GM13976 (cell line): ENCODE results near the gene CDK5RAP2.

Experiments
- DNase-seq: peaks from one replicate; pipeline ENCODE4 v3.0.0; 2012; ENCODE audit warnings: low spot score
- CTCF ChIP-seq: IDR thresholded peaks from 2 replicates; pipeline ENCODE4 v1.5.1; 2012; ENCODE audit warnings: borderline replicate concordance, mild to moderate bottlenecking; ENCODE audit not compliant: insufficient read depth; ENCODE audit errors: extremely low read depth, missing control alignments, control extremely low read depth
- in situ Hi-C: fragments of 300-500 bp; cut with MboI; formaldehyde crosslinking; loops from one replicate; pipeline ENCODE4 v1.12.0; 2022; ENCODE audit warnings: low sequenced_read_pairs, mixed read lengths, inconsistent platforms; ENCODE audit not compliant: unreplicated experiment

The CDK5RAP2 gene

DNA sequence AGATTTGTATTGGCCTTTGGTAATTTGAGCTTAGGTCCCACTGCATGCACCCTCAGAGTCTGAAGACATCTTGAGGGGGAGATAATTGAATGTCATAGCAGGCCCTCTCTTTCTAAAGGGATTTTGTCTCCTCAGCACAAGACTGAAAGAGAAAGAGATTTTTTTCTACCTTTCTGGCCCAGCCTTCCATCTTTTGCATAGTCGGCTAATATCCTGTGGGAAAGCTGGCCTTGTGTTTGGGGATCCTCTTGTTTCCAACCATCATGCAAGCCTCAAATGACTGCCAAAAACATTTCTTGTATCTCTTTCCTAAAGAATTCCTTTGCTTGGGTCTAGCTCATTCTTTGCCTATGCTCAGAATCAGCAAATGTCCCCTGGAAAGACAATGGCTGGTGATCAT is 42.0 kb upstream of the CDK5RAP2 start:
- TF ChIP-seq CTCF, result no peak
- no peak for DNase-seq
- in situ Hi-C loops, result no loop called here

DNA sequence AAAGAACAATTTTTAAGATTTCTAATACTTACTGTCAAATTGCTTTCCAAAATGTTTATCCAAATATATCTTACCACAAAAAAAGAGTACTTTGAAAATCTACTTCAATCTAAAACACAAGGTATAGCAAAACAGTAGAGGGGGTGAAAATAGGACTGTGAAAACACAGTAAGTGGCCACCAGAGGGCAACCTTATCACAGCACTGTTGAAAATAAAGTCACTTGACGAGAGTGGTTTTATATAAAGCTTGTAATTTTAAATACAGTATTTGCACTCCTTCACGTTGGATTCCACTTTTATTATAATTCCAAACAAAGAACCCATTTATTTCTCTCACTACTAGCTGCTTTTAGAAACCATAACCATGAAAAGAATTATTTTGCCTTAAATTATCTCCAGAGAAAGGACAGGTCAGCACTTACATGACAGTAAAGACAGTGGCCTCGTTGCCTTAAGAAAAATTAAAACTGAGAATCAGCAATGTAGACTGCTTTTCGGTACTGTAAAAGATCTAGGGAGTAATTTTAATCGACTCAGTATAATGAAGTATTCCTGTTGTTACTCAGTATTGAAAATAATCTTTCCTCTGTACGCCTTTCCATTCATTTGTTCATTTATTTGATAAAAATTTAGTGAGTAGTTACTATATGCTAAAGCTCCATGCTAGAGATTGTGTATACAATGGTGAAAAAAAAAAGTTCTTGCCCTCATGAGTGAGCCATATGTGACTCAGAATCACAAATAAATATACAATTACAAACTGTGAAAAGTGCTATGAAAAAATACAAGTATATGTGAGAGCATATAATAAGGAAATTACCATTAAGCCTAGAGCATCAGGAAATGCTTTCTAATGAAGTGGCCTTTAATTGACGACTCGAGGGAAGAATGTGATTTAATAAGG is 40.0 kb upstream of the CDK5RAP2 start:
- in situ Hi-C loops, result no loop called here
- peak; percentile 55 for TF ChIP-seq CTCF
- peak; percentile 72 for DNase-seq

DNA sequence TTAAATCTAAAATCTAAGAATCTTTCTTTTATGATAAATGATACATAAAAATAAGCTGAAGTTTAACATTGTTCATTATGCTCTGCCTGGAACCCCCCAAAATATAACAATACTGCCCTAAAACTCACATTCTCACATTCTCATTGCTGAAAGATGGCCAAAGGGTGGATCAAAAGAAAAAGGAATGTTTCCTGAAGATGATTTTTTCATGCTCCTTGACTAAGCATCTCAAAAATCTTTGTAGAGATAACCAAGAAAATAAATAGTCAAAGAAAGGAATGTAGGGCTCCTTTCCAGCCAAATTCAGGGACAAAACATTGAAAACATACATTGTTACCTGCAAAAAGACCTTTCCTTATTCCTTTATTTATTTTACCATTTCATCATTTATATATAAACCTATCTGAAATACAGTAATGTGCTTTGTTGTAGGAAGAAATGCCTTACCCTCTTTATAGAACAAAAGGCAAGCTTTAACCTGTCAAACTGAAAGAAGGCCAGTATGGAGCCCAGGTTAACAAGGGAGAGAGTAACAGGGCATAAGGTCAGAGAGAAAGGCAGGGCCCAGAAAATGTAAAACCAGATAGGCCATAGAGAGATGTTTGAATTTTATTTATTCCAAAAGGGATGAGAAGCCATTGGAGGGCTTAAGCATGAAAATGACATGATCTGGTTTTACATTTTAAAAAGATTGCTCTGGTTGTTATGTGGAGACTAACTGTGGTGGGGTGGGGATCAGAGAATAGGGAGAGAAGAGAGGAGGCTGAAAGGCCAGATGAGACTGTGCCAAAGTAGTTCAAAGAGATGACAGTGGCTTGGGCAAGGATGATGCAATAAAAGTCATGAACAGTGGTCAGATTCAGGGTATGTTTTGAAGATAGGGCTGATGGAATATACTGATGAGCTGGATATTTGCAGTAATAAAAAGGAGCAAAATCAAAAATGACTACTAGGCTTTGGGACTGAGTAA is 37.3 kb upstream of the CDK5RAP2 start:
- in situ Hi-C loops, result no loop called here
- DNase-seq, result no peak

GRCh38 chr9:120612218-120612617 is 32.3 kb upstream of the CDK5RAP2 start:
- no peak for TF ChIP-seq CTCF
- in situ Hi-C loops, result no loop called here

More for the DNA sequence above, 37.3 kb upstream of the CDK5RAP2 start:
- TF ChIP-seq CTCF, result no peak

DNA sequence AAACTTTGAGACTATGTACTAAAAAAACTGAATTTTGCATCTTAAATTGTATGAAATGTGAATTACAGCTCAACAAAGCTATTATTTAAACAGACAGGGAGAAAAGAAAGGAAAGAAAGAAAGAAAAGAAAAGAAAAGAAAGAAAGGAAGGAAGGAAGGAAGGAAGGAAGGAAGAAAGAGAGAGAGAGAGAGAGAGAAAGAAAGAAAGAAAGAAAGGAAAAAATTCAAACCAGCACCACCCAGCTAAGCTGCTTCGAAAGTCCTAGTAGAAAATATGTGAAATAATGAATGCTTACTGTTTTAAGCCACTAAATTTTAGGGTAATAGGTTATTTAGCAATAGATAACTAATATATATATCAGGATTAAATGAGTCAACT is 31.7 kb upstream of the CDK5RAP2 start:
- in situ Hi-C loops, result no loop called here
- no peak for DNase-seq
- no peak for TF ChIP-seq CTCF

More at GRCh38 chr9:120612218-120612617, 32.3 kb upstream of the CDK5RAP2 start:
- DNase-seq, result no peak

DNA sequence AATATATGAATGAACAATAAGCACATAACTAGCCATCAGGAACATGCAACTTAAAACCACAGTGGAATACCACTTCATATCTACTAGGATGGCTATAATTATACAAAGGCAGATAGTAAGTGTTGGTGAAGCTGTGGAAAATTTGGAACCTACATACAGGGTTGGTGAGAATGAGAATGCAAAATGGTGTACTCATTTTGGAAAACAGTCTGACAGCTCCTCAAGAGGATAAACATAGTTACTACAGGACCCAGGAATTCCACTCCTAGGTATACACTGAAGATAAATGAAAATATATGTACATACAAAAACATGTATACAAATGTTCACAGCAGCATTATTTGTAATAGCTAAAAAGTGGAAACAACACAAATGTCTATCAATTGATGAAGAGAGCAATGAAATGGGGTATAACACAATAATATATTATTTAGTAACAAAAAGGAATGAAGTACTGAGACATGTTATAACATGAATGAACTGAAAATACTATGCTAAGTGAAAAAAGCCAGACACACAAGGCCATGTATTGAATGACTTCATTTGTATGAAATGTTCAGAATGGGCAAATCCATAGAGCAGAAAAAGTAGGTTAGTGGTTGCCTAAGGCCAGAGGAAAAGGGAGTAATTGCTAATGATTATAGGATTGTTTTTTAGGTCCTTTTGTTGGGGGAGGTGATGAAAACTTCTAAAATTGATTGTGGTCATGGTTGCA is 31.2 kb upstream of the CDK5RAP2 start:
- in situ Hi-C loops, result no loop called here
- DNase-seq, result no peak
- no peak for TF ChIP-seq CTCF
